ENCODE data around the gene GAB1.

GAB1 gene

DNA sequence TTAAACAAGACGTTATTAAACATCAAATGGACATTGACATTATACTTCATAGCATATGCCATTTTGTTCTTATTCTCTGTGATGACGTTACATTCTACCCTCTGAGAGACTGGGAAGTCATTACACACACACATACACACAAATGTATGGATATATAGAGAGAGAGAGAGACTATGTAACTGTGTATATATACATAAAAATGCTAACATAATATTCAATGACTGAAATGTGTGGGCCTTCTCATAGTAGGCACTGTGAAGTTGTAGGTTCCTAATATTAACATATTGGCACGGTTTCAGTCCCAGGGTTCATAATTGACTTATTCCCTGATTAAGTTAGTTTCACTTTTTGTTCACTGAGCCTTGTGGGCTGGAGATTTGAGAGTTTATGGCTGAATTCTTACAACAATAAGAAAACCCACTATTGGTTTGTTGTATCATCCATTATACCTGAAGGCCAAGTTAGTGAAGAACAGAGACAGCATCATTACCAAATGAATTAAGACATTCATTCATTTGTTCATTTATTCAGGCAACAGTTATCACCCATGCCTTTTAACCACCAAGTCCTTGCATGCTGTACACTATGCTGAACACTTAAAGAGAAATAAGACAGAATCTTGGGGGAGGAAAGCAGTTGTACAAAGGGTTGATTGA is 68.5 kb downstream of the GAB1 start:
- TF ChIP-seq, protein P1, sequence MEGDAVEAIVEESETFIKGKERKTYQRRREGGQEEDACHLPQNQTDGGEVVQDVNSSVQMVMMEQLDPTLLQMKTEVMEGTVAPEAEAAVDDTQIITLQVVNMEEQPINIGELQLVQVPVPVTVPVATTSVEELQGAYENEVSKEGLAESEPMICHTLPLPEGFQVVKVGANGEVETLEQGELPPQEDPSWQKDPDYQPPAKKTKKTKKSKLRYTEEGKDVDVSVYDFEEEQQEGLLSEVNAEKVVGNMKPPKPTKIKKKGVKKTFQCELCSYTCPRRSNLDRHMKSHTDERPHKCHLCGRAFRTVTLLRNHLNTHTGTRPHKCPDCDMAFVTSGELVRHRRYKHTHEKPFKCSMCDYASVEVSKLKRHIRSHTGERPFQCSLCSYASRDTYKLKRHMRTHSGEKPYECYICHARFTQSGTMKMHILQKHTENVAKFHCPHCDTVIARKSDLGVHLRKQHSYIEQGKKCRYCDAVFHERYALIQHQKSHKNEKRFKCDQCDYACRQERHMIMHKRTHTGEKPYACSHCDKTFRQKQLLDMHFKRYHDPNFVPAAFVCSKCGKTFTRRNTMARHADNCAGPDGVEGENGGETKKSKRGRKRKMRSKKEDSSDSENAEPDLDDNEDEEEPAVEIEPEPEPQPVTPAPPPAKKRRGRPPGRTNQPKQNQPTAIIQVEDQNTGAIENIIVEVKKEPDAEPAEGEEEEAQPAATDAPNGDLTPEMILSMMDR (IDR thresholded peaks at IDR 0.05; ENCODE audit: extremely low read depth, missing control alignments) = no peak
- no peak for DNase-seq (ENCODE audit: low spot score)

DNA sequence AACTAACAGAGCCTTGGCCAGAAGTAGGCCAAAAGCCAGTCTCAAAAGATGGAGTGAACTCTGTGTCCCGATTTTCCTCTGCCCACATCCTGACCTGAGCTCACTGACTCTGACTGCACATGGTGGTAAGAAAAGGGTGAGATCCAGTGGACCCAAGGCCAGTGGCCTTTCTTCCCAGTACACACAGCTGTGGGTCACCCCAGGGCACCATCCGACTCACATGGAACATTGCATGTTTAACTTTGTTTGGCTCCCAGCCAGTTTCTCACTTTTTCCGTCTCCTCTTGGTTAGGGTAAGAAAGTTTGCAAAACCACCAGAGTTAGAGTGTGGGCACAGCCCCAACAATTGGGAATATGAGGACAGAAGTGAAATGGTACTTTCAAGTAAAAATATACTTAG is 69.8 kb downstream of the GAB1 start:
- TF ChIP-seq, protein P1 (IDR thresholded peaks at IDR 0.05; ENCODE audit: extremely low read depth, missing control alignments) = no peak
- DNase-seq (ENCODE audit: low spot score) = no peak

DNA sequence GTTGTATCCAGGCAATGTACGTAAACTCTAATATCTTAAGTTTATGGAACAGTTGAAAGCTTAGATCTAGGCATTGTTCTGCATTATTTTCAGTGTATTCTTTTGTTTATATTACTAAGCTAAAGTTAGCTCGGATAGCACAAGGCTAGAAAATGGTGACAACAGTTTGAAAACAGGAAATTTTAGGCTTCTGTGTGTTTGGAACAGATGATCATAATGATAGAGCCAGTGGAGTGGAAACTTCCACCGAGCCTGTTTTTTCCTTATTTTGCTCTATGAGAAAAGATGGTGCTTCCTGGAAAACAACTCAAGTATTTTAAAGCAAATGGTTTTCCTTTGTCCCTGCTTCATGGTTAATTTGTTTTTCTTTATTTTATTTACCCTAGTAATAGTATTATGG is 70.8 kb downstream of the GAB1 start:
- TF ChIP-seq, protein P1 (IDR thresholded peaks at IDR 0.05; ENCODE audit: extremely low read depth, missing control alignments) = no peak
- DNase-seq (ENCODE audit: low spot score) = no peak

DNA sequence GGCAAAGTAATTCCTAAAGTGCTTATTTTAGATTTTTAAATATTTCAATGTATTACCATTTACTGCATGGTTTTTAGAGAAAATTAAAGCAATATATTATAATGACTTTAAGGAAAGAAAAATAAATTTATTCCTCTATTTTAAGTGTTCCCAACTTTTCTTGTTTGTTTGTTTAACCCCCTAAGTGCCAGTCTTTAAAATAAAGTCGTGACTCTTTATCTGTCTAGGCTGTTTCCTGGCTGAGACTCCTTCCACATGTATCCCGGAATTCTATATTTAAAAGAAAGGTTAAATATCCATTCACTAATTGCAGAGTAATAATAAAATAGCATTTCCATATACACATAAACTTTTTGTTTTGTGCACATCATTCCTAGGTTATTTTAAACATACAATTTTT is 71.2 kb downstream of the GAB1 start:
- TF ChIP-seq, protein P1 (IDR thresholded peaks at IDR 0.05; ENCODE audit: extremely low read depth, missing control alignments) = no peak

DNA sequence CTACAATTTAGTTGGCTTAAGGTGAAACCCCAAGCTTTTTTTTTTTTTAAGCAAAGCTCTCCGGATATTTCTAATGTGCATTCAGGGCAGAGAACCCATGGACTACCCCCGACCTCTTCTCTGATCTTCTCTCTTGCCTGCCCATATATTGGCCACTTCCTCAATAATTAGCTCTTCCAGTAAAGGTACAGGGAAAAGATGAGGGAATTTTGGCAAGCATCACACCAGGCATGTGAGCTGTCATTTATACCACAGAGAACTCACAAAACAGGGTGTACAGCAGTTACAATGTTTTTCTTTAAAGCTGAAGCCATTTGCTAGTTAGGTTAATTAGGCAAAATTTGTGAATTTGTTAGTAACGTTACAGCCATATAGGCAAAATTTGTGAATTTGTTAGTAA is 73.3 kb downstream of the GAB1 start:
- TF ChIP-seq, protein P1 (IDR thresholded peaks at IDR 0.05; ENCODE audit: extremely low read depth, missing control alignments) = no peak
- no peak for DNase-seq (ENCODE audit: low spot score)

More for the DNA sequence above, 71.2 kb downstream of the GAB1 start:
- DNase-seq (ENCODE audit: low spot score) = no peak

DNA sequence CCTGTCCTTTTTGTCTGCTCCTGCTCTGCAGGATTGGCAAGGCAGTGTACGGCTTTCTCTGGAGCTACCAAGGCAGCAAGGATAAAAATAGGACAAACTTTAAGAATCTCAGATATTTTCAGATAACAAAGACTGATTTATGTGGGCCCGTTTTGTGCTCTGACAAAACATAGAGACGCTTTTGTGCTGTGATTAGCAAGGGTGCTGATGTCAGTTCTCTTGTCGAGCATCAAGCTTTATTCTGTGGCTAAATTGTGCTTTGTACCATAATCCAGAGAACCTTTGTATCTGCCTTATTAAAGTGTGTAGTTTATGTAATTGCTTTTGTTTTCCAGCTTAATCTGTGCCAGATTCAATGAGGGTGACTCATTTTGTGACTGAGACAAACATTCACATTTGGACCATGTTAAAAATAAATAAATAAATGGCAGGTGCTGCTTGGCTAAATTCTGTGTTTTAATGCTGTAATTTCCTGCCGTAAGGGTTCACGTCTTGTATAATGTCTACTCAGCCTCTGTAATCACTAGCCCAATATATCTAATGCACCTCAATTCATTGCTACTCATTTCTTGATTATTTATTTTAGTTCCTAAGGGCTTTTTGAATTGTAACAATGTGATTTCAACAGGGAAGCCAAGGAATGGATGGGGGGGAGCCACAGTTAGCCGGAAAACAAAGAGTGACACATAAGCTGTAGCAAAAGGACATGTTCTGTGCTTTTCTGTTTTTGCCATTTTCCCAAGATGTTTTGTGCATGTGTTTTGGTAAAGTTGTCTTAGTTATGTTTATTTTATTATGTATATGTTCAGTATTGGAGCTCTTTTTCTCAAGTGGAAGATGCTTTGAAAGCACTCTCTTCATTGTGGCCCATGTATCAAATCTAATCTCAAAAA is 75.1 kb downstream of the GAB1 start:
- DNase-seq (ENCODE audit: low spot score) = no peak
- TF ChIP-seq, protein P1 (IDR thresholded peaks at IDR 0.05; ENCODE audit: extremely low read depth, missing control alignments) = no peak

DNA sequence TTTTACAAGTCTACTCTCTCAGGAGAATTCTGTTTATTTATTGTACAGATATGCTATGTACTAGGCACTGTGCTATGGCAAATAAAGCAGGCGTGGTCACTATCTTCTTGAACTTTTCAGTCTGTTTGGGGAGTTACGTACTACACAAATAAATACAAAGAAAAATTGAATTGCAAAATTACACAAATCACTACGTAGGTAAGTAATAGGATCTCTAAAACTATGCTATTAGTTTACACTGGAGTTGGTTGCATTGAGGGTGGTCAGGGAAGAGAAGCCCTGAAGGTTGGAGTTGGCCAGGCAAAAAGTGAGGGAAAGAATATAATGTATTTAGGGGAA is 75.7 kb downstream of the GAB1 start:
- no peak for DNase-seq (ENCODE audit: low spot score)
- TF ChIP-seq, protein P1 (IDR thresholded peaks at IDR 0.05; ENCODE audit: extremely low read depth, missing control alignments) = no peak
